Measurements from ENCODE around the gene GNG13.

Gene GNG13

GRCh38 chr16:831571-832413 lies 31.3 kb upstream of the GNG13 start:
- in situ Hi-C loops (cut with MboI; ENCODE audit: low pct_unique_long_range_greater_than_20kb, low sequenced_read_pairs, unreplicated experiment), result no loop called here
- DNase-seq (ENCODE audit: low spot score), result no peak
- TF ChIP-seq, protein P1, sequence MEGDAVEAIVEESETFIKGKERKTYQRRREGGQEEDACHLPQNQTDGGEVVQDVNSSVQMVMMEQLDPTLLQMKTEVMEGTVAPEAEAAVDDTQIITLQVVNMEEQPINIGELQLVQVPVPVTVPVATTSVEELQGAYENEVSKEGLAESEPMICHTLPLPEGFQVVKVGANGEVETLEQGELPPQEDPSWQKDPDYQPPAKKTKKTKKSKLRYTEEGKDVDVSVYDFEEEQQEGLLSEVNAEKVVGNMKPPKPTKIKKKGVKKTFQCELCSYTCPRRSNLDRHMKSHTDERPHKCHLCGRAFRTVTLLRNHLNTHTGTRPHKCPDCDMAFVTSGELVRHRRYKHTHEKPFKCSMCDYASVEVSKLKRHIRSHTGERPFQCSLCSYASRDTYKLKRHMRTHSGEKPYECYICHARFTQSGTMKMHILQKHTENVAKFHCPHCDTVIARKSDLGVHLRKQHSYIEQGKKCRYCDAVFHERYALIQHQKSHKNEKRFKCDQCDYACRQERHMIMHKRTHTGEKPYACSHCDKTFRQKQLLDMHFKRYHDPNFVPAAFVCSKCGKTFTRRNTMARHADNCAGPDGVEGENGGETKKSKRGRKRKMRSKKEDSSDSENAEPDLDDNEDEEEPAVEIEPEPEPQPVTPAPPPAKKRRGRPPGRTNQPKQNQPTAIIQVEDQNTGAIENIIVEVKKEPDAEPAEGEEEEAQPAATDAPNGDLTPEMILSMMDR (IDR thresholded peaks at IDR 0.05; ENCODE audit: extremely low read depth, insufficient read depth, missing control alignments), result no peak

GRCh38 chr16:830871-831570 lies 30.5 kb upstream of the GNG13 start:
- in situ Hi-C loops (cut with MboI; ENCODE audit: low pct_unique_long_range_greater_than_20kb, low sequenced_read_pairs, unreplicated experiment), result no loop called here
- TF ChIP-seq, protein P1 (IDR thresholded peaks at IDR 0.05; ENCODE audit: extremely low read depth, insufficient read depth, missing control alignments), result no peak
- no peak for DNase-seq (ENCODE audit: low spot score)

DNA sequence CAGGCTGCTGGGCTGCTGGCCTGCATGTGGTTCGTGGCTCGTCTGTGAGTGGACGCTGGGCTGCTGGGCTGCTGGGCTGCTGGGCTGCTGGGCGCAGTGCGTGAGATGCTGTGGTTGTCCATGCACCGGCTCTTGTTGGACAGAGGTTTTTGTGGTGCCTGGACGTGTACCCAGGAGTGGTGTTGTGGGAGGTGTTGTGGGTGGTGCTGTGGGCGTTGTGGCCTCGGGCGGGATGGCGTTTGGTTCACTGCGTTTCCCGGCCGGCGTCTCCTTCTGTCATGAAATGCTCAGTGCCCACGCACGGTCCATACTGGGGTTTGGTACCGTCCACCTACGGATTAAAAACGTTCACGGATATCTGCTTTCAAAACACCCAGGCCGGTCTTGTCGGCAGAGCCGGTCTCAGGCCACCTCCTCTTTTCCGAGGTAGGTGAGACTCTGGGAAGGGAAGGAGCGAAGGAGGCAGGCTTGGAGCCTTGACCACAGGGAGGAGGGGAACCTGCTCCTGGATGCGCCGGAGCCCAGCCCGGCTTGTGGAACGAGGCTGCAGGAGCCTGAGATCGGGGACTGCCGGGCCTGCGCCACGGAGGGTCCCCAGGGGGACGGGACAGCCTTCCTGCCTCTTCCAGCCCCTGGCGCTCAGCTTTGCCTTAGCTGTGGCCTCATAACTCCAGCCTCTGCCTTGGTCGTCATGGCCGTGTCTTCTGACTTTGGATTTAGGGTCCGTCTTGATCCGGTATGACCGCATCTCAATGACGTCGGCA lies 29.8 kb upstream of the GNG13 start:
- no peak for DNase-seq (ENCODE audit: low spot score)
- TF ChIP-seq, protein P1 (IDR thresholded peaks at IDR 0.05; ENCODE audit: extremely low read depth, insufficient read depth, missing control alignments), result no peak
- in situ Hi-C loops (cut with MboI; ENCODE audit: low pct_unique_long_range_greater_than_20kb, low sequenced_read_pairs, unreplicated experiment), result no loop called here

DNA sequence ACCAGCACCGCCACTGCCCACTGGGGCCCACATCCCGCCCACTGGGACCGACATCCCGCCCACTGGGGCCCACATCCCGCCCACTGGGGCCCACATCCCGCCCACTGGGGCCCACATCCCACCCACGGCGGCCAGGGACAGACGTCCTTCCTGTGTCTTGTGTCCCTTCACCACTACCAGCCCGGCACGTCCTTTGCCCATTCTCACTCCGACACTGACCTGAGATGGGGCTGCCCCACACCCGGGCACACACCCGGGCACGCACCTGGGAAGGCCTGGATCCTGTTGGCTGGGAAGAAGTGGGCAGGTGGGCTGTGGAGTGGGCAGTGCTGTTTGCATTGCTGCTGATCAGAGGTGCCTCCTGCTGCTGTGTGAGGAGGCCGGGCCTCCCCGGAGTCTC lies 28.4 kb upstream of the GNG13 start:
- no peak for DNase-seq (ENCODE audit: low spot score)
- in situ Hi-C loops (cut with MboI; ENCODE audit: low pct_unique_long_range_greater_than_20kb, low sequenced_read_pairs, unreplicated experiment), result no loop called here
- TF ChIP-seq, protein P1 (IDR thresholded peaks at IDR 0.05; ENCODE audit: extremely low read depth, insufficient read depth, missing control alignments), result no peak

DNA sequence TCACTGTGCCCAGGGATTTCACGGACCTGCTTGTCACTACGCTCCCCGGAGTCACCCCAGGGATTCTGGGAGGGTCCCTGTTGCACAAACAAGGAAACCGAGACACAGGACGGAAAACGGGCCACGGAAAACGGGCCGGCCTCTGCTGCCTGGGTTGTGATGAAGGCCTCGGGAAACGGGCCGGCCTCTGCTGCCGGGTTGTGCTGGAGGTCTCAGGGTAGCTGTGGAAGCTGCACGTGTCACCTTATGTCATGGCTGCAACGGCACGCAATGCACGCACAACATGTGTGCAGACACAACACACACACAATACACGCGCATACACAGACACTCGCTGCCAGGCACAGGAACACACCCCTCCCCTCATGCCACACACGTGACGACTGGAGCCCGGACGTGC lies 27.0 kb upstream of the GNG13 start:
- in situ Hi-C loops (cut with MboI; ENCODE audit: low pct_unique_long_range_greater_than_20kb, low sequenced_read_pairs, unreplicated experiment), result no loop called here
- TF ChIP-seq, protein P1 (IDR thresholded peaks at IDR 0.05; ENCODE audit: extremely low read depth, insufficient read depth, missing control alignments), result no peak
- DNase-seq (ENCODE audit: low spot score), result no peak

DNA sequence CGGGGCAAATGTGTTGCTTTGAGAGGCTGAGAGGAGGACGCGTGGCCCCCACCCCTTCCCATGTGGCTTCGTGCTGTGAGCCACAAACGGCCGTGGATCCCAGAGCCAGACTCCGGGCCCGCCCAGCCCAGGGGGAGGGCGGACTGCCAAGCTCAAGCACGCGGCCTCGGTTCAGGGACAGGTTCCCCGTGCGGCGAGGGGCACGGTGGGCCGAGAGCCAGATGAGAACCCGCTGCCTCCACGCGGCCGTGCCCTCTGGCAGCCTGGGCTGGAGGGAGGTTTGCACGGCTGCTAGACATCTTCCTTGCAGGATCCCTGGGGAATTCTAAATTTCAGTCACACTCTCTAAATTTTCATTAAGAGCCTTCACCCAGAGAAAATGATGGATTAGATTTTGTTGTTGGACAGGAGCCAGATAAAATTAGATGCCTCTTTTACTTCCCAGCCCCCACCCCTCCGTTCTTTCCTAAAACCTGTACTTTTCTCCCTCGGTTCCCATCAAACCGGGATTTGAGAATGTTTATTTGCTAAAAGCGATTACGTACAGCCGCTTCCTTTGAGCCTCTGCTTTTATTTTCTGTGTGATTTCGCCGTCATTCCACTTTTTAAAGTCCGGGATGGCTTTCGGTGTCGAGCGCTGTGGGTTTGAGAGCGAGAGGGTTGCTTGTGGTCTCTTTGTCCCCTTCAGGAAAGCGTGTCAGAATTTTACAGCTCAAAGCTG lies 25.0 kb upstream of the GNG13 start:
- DNase-seq (ENCODE audit: low spot score), result no peak
- TF ChIP-seq, protein P1 (IDR thresholded peaks at IDR 0.05; ENCODE audit: extremely low read depth, insufficient read depth, missing control alignments), result no peak
- in situ Hi-C loops (cut with MboI; ENCODE audit: low pct_unique_long_range_greater_than_20kb, low sequenced_read_pairs, unreplicated experiment), result no loop called here

All from GM13977 (cell line).